GM18909 (cell line): ENCODE results near the gene ATP5MC2.

Experiments
- ATAC-seq: cut with Tn5 transposase; IDR thresholded peaks from one replicate; pipeline ENCODE4 v1.9.1; 2021; ENCODE audit warnings: mild to moderate bottlenecking; ENCODE audit not compliant: unreplicated experiment, poor library complexity

The ATP5MC2 gene

GRCh38 chr12:53618275-53618674, 57.6 kb downstream of the ATP5MC2 start:
- no peak for ATAC-seq

GRCh38 chr12:53617700-53618099, 58.2 kb downstream of the ATP5MC2 start:
- ATAC-seq: no peak

GRCh38 chr12:53616950-53617349, 58.9 kb downstream of the ATP5MC2 start:
- no peak for ATAC-seq
